GM12875 (cell line): ENCODE data around the gene HIF1A.
"Not testable (repeated sequence)": the region's sequence is repeated elsewhere in the genome, so short reads cannot be mapped to it uniquely, and the experiment has no call there.

ENCODE experiments used
- H3K4me3 ChIP-seq: one replicate; pipeline ENCODE4 v1.5.1; 2011; ENCODE audit warnings: low read depth, low read length, control low read depth
- CTCF ChIP-seq: IDR thresholded peaks from 2 replicates; pipeline ENCODE4 v1.5.1; 2011; ENCODE audit warnings: low read depth, mild to moderate bottlenecking, control low read depth, inconsistent platforms, low read length, moderate library complexity, borderline replicate concordance; ENCODE audit not compliant: insufficient read depth

The HIF1A gene

GRCh38 chr14:61753631-61754030 lies 58.3 kb downstream of the HIF1A start:
- 0 out of 2 replicates have a peak, but pooled peaks have one; percentile 16 for TF ChIP-seq CTCF
- H3K4me3 ChIP-seq: no peak overlapping the region

- TF ChIP-seq CTCF: no peak
Measured at GRCh38 chr14:61754627-61755381, 59.5 kb downstream of the HIF1A start.

GRCh38 chr14:61755382-61755742 lies 60.0 kb downstream of the HIF1A start:
- not testable (repeated sequence) for H3K4me3 ChIP-seq

More at GRCh38 chr14:61754627-61755381, 59.5 kb downstream of the HIF1A start:
- no peak overlapping the region for H3K4me3 ChIP-seq

GRCh38 chr14:61756135-61756534 lies 60.8 kb downstream of the HIF1A start:
- no peak overlapping the region for H3K4me3 ChIP-seq
- TF ChIP-seq CTCF: no peak

GRCh38 chr14:61759878-61760277 lies 64.6 kb downstream of the HIF1A start:
- TF ChIP-seq CTCF: no peak
- no peak overlapping the region for H3K4me3 ChIP-seq

GRCh38 chr14:61761557-61761956 lies 66.2 kb downstream of the HIF1A start:
- H3K4me3 ChIP-seq: peak overlapping the region; percentile 54
- no peak for TF ChIP-seq CTCF

- peak within 1 kb of the TSS; percentile 95 for H3K4me3 ChIP-seq
- TF ChIP-seq CTCF: no peak
Measured at GRCh38 chr14:61761959-61762786, 66.9 kb downstream of the HIF1A start, which contains the start of gene SNAPC1. SNAPC1 (plus strand) TSS chr14:61762420; CDS start chr14:61762461, 41 bp downstream.
